ENCODE measurements around the gene NFAM1. TPM values are rescaled to one million over a fixed set of nuclear protein-coding genes. Genes with fewer than 3 reads are reported as not detected.

Gene NFAM1
- total and polyA plus RNA-seq, 4 donors: 0.36 to 3.8 (median 2.6) TPM

DNA sequence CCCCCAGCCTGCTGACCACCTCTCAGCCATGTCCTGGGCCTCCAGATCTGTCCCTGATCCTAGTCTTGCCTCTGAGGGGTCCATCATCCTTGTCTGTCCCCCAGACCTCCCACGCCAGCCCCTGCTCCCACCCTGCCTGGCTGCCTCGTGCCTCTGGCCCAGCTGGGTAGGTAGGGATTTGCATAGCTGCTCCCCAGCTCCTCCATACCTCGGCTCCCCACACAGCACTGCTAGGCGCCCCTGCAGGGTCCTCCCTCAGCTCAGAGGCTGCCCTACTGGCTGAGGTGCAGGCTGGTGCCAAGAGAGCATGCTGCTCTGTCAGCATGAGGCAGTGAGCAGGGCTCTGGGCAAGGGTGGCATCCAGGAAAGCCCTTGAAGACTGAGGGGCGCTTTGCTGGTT is 47.7 kb downstream of the NFAM1 start:
- no peaks in the 10 kb centered on the region for H3K4me1 ChIP-seq (ENCODE audit: control insufficient read depth in 4 of 4, insufficient read depth in 4 of 4, low read length in 3 of 4)
- H3K9ac ChIP-seq (ENCODE audit: low read depth in 1 of 2, low read length in 2 of 2): no peak overlapping the region
- no peaks in the 10 kb centered on the region for H3K9me3 ChIP-seq (ENCODE audit: control insufficient read depth in 4 of 4, low read length in 3 of 4)
- H3K27me3 ChIP-seq (ENCODE audit: control insufficient read depth in 4 of 4, insufficient read depth in 4 of 4, low read length in 3 of 4): no peaks in the 10 kb centered on the region
- H3K27ac ChIP-seq (ENCODE audit: low read depth in 1 of 2, low read length in 2 of 2): no peak overlapping the region
- WGBS: 88% methylated on average over 5 of the region's 5 CpGs
- H3K36me3 ChIP-seq (ENCODE audit: control insufficient read depth in 4 of 4, insufficient read depth in 3 of 4, low read depth in 1 of 4, low read length in 3 of 4): no peaks in the 10 kb centered on the region
- no peak for DNase-seq (ENCODE audit: low spot score)
- TF ChIP-seq NR2F2 (IDR thresholded peaks at IDR 0.05): no peak
- TF ChIP-seq RXRA (IDR thresholded peaks at IDR 0.05): no peak
- TF ChIP-seq EGR1 (IDR thresholded peaks at IDR 0.05; ENCODE audit: low read depth in 2 of 2): no peak
- TF ChIP-seq, protein P1, sequence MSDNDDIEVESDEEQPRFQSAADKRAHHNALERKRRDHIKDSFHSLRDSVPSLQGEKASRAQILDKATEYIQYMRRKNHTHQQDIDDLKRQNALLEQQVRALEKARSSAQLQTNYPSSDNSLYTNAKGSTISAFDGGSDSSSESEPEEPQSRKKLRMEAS (IDR thresholded peaks at IDR 0.05): no peak
- TF ChIP-seq, protein P2, sequence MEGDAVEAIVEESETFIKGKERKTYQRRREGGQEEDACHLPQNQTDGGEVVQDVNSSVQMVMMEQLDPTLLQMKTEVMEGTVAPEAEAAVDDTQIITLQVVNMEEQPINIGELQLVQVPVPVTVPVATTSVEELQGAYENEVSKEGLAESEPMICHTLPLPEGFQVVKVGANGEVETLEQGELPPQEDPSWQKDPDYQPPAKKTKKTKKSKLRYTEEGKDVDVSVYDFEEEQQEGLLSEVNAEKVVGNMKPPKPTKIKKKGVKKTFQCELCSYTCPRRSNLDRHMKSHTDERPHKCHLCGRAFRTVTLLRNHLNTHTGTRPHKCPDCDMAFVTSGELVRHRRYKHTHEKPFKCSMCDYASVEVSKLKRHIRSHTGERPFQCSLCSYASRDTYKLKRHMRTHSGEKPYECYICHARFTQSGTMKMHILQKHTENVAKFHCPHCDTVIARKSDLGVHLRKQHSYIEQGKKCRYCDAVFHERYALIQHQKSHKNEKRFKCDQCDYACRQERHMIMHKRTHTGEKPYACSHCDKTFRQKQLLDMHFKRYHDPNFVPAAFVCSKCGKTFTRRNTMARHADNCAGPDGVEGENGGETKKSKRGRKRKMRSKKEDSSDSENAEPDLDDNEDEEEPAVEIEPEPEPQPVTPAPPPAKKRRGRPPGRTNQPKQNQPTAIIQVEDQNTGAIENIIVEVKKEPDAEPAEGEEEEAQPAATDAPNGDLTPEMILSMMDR (IDR thresholded peaks at IDR 0.05; ENCODE audit: low read depth, low read length, missing input control): no peak
- TF ChIP-seq HNF4A (conservative IDR thresholded peaks at IDR 0.05): no peak
- no peak for TF ChIP-seq SP1 (IDR thresholded peaks at IDR 0.05)
- no peak for TF ChIP-seq FOXA1 (IDR thresholded peaks at IDR 0.05)
- no peak for TF ChIP-seq TAF1 (conservative IDR thresholded peaks at IDR 0.05)
- H3K4me3 ChIP-seq (ENCODE audit: low read depth in 1 of 3, low read length in 3 of 3): no peak overlapping the region

DNA sequence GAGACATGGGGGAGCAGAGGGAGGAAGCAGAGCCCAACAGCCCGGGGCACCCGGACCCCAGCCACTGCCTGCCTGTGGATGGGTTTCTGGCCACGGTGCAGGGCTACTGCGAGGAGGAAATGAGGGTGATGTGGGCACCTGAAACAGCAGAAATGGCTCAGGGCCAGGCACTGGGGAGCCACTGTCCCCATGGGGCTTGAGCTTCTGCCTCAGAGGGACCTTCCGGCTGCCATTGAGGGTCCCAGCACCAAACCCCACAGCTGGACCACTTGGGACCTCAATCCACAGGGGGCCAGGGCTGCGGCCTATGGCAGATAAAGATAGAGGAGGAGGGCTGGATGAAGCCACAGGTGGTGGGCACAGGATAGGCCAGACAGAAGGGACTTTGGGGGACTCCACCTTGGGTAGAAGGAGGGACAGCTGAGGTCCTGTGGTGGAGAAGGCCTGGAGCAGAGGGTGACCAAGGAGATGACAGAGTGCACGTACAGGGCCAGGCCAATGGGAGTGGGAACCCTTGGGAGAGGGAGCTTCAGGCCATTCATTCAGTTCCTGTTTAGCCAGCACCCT is 48.3 kb downstream of the NFAM1 start:
- H3K9me3 ChIP-seq (ENCODE audit: control insufficient read depth in 4 of 4, low read length in 3 of 4): no peaks in the 10 kb centered on the region
- no peak overlapping the region for H3K9ac ChIP-seq (ENCODE audit: low read depth in 1 of 2, low read length in 2 of 2)
- H3K36me3 ChIP-seq (ENCODE audit: control insufficient read depth in 4 of 4, insufficient read depth in 3 of 4, low read depth in 1 of 4, low read length in 3 of 4): no peaks in the 10 kb centered on the region
- H3K4me3 ChIP-seq (ENCODE audit: low read depth in 1 of 3, low read length in 3 of 3): no peak overlapping the region
- no peak for DNase-seq (ENCODE audit: low spot score)
- H3K4me1 ChIP-seq (ENCODE audit: control insufficient read depth in 4 of 4, insufficient read depth in 4 of 4, low read length in 3 of 4): no peaks in the 10 kb centered on the region
- no peak overlapping the region for H3K27ac ChIP-seq (ENCODE audit: low read depth in 1 of 2, low read length in 2 of 2)
- H3K27me3 ChIP-seq (ENCODE audit: control insufficient read depth in 4 of 4, insufficient read depth in 4 of 4, low read length in 3 of 4): no peaks in the 10 kb centered on the region
- TF ChIP-seq, protein P2 (IDR thresholded peaks at IDR 0.05; ENCODE audit: low read depth, low read length, missing input control): no peak
- no peak for TF ChIP-seq JUND (IDR thresholded peaks at IDR 0.05)
- no peak for TF ChIP-seq FOXA1 (IDR thresholded peaks at IDR 0.05)
- TF ChIP-seq, protein P3, sequence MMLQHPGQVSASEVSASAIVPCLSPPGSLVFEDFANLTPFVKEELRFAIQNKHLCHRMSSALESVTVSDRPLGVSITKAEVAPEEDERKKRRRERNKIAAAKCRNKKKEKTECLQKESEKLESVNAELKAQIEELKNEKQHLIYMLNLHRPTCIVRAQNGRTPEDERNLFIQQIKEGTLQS (IDR thresholded peaks at IDR 0.05): no peak
- no peak for TF ChIP-seq FOXA2 (IDR thresholded peaks at IDR 0.05)
- TF ChIP-seq GABPA (IDR thresholded peaks at IDR 0.05 in 1 of 2, conservative IDR thresholded peaks at IDR 0.05 in 1 of 2): no peak
- TF ChIP-seq EGR1 (IDR thresholded peaks at IDR 0.05; ENCODE audit: low read depth in 2 of 2): no peak
- no peak for TF ChIP-seq RAD21 (IDR thresholded peaks at IDR 0.05)
- TF ChIP-seq HNF4A (conservative IDR thresholded peaks at IDR 0.05): no peak
- TF ChIP-seq NR2F2 (IDR thresholded peaks at IDR 0.05): no peak
- no peak for TF ChIP-seq RXRA (IDR thresholded peaks at IDR 0.05)
- no peak for TF ChIP-seq TAF1 (conservative IDR thresholded peaks at IDR 0.05)
- TF ChIP-seq, protein P4, sequence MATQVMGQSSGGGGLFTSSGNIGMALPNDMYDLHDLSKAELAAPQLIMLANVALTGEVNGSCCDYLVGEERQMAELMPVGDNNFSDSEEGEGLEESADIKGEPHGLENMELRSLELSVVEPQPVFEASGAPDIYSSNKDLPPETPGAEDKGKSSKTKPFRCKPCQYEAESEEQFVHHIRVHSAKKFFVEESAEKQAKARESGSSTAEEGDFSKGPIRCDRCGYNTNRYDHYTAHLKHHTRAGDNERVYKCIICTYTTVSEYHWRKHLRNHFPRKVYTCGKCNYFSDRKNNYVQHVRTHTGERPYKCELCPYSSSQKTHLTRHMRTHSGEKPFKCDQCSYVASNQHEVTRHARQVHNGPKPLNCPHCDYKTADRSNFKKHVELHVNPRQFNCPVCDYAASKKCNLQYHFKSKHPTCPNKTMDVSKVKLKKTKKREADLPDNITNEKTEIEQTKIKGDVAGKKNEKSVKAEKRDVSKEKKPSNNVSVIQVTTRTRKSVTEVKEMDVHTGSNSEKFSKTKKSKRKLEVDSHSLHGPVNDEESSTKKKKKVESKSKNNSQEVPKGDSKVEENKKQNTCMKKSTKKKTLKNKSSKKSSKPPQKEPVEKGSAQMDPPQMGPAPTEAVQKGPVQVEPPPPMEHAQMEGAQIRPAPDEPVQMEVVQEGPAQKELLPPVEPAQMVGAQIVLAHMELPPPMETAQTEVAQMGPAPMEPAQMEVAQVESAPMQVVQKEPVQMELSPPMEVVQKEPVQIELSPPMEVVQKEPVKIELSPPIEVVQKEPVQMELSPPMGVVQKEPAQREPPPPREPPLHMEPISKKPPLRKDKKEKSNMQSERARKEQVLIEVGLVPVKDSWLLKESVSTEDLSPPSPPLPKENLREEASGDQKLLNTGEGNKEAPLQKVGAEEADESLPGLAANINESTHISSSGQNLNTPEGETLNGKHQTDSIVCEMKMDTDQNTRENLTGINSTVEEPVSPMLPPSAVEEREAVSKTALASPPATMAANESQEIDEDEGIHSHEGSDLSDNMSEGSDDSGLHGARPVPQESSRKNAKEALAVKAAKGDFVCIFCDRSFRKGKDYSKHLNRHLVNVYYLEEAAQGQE (IDR thresholded peaks at IDR 0.05): no peak
- no peak for TF ChIP-seq SP1 (IDR thresholded peaks at IDR 0.05)
- TF ChIP-seq, protein P1 (IDR thresholded peaks at IDR 0.05): no peak
- no peak for TF ChIP-seq YY1 (IDR thresholded peaks at IDR 0.05)
- 94% methylated on average over 7 of the region's 7 CpGs for WGBS

Data from liver (tissue), 9 donors.